ENCODE measurements around the gene DNAJC3. TPM values are rescaled to one million over a fixed set of nuclear protein-coding genes. Genes with fewer than 3 reads are reported as not detected.
"Not testable (repeated sequence)": the region's sequence is repeated elsewhere in the genome, so short reads cannot be mapped to it uniquely, and the experiment has no call there.

DNAJC3 gene
- polyA plus RNA-seq, 3 donors: 39.1 to 42.2 (median 39.9) TPM

GRCh38 chr13:95706356-95706755 lies 29.4 kb downstream of the DNAJC3 start:
- DNase-seq (ENCODE audit: extremely low read depth in 1 of 11, low read depth in 9 of 11, low spot score in 4 of 11): no peak

GRCh38 chr13:95707035-95707434 lies 30.1 kb downstream of the DNAJC3 start:
- DNase-seq (ENCODE audit: extremely low read depth in 1 of 11, low read depth in 9 of 11, low spot score in 4 of 11): no peak

- no peak for DNase-seq (ENCODE audit: extremely low read depth in 1 of 11, low read depth in 9 of 11, low spot score in 4 of 11)
These were observed 30.8 kb downstream of the DNAJC3 start for GRCh38 chr13:95707442-95708390.

- no peak for DNase-seq (ENCODE audit: extremely low read depth in 1 of 11, low read depth in 9 of 11, low spot score in 4 of 11)
These were observed 31.4 kb downstream of the DNAJC3 start for GRCh38 chr13:95708391-95708774.

- DNase-seq (ENCODE audit: extremely low read depth in 1 of 11, low read depth in 9 of 11, low spot score in 4 of 11): no peak
These were observed 32.0 kb downstream of the DNAJC3 start for GRCh38 chr13:95708811-95709500.

- DNase-seq (ENCODE audit: extremely low read depth in 1 of 11, low read depth in 9 of 11, low spot score in 4 of 11): no peak
These were observed 33.4 kb downstream of the DNAJC3 start for GRCh38 chr13:95710313-95710712.

- DNase-seq (ENCODE audit: extremely low read depth in 1 of 11, low read depth in 9 of 11, low spot score in 4 of 11): not testable (repeated sequence)
These were observed 35.9 kb downstream of the DNAJC3 start for GRCh38 chr13:95712846-95713245.

GRCh38 chr13:95713651-95714050 lies 36.7 kb downstream of the DNAJC3 start:
- DNase-seq (ENCODE audit: extremely low read depth in 1 of 11, low read depth in 9 of 11, low spot score in 4 of 11): no peak

GRCh38 chr13:95714142-95714832 lies 37.3 kb downstream of the DNAJC3 start:
- DNase-seq (ENCODE audit: extremely low read depth in 1 of 11, low read depth in 9 of 11, low spot score in 4 of 11): no peak

GRCh38 chr13:95716231-95716630 lies 39.3 kb downstream of the DNAJC3 start:
- no peak for DNase-seq (ENCODE audit: extremely low read depth in 1 of 11, low read depth in 9 of 11, low spot score in 4 of 11)

- DNase-seq (ENCODE audit: extremely low read depth in 1 of 11, low read depth in 9 of 11, low spot score in 4 of 11): no peak
These were observed 45.3 kb downstream of the DNAJC3 start for GRCh38 chr13:95722241-95722640.

GRCh38 chr13:95723438-95723837 lies 46.5 kb downstream of the DNAJC3 start:
- DNase-seq (ENCODE audit: extremely low read depth in 1 of 11, low read depth in 9 of 11, low spot score in 4 of 11): no peak

- DNase-seq (ENCODE audit: extremely low read depth in 1 of 11, low read depth in 9 of 11, low spot score in 4 of 11): no peak
These were observed 47.3 kb downstream of the DNAJC3 start for GRCh38 chr13:95724252-95724651.

- DNase-seq (ENCODE audit: extremely low read depth in 1 of 11, low read depth in 9 of 11, low spot score in 4 of 11): no peak
These were observed 49.9 kb downstream of the DNAJC3 start for GRCh38 chr13:95726876-95727275.

- DNase-seq (ENCODE audit: extremely low read depth in 1 of 11, low read depth in 9 of 11, low spot score in 4 of 11): no peak
These were observed 52.0 kb downstream of the DNAJC3 start for GRCh38 chr13:95728957-95729356.

GRCh38 chr13:95734124-95734523 lies 57.2 kb downstream of the DNAJC3 start:
- DNase-seq (ENCODE audit: extremely low read depth in 1 of 11, low read depth in 9 of 11, low spot score in 4 of 11): no peak

GRCh38 chr13:95740071-95740978 lies 63.4 kb downstream of the DNAJC3 start:
- not testable (repeated sequence) for DNase-seq (ENCODE audit: extremely low read depth in 1 of 11, low read depth in 9 of 11, low spot score in 4 of 11)

GRCh38 chr13:95740979-95741320 lies 64.0 kb downstream of the DNAJC3 start:
- DNase-seq (ENCODE audit: extremely low read depth in 1 of 11, low read depth in 9 of 11, low spot score in 4 of 11): no peak
